CD4-positive, alpha-beta T cell (primary cell): ENCODE results near the gene SAP30L. TPM values are rescaled to one million over a fixed set of nuclear protein-coding genes. Genes with fewer than 3 reads are reported as not detected.

Experiments
- ATAC-seq: fragments of 200-7000 bp; cut with Tn5 transposase; one replicate; pipeline ENCODE4 v1.10.0; 2022; ENCODE audit warnings: mild to moderate bottlenecking; ENCODE audit not compliant: poor library complexity
- CTCF ChIA-PET: fragments of 350-600 bp; sonication (Branson Sonifier 250); formaldehyde crosslinking; loops from one replicate; lab custom pipeline; 2021; ENCODE audit warnings: antibody characterized with exemption, inconsistent platforms; lab: Charles Lee
- POLR2A ChIA-PET: fragments of 350-600 bp; sonication (Branson Sonifier 250); formaldehyde crosslinking; loops from one replicate; lab custom pipeline; 2021; ENCODE audit warnings: antibody characterized with exemption, inconsistent platforms; lab: Charles Lee
- DNase-seq, 14 experiments: peaks; one replicate each; pipeline ENCODE4 v3.0.0-alpha.2; 2013 to 2020; ENCODE audit warnings: mixed read lengths in 2 of 14
- H3K27ac ChIP-seq, 2 donors: one replicate each; pipeline versions ENCODE4 v1.5.1 to v1.7.0; 2013; ENCODE audit warnings: low read length in 2 of 2, low read depth in 1 of 2, mild to moderate bottlenecking in 1 of 2
- H3K27me3 ChIP-seq, 2 experiments: 1 replicate in 1 of 2; 2 replicates in 1 of 2; pipeline versions ENCODE4 v1.6.1 to v1.7.0; 2013; ENCODE audit warnings: low read length in 2 of 2, control low read depth in 1 of 2, mild to moderate bottlenecking in 1 of 2, moderate library complexity in 1 of 2; ENCODE audit not compliant: insufficient read depth in 2 of 2, control insufficient read depth in 1 of 2
- H3K36me3 ChIP-seq: one replicate; pipeline ENCODE4 v1.6.1; 2013; ENCODE audit warnings: low read length, control low read depth; ENCODE audit not compliant: insufficient read depth
- H3K4me1 ChIP-seq: one replicate; pipeline ENCODE4 v1.6.1; 2013; ENCODE audit warnings: low read length, control low read depth; ENCODE audit not compliant: insufficient read depth
- H3K4me3 ChIP-seq: one replicate; pipeline ENCODE4 v1.5.1; 2013; ENCODE audit warnings: mild to moderate bottlenecking, low read length, moderate library complexity
- H3K9me3 ChIP-seq, 2 experiments: 1 replicate in 1 of 2; 2 replicates in 1 of 2; pipeline versions ENCODE4 v1.6.1 to v1.7.0; 2013; ENCODE audit warnings: low read length in 2 of 2, mild to moderate bottlenecking in 2 of 2, control low read depth in 1 of 2, moderate library complexity in 1 of 2; ENCODE audit not compliant: control insufficient read depth in 1 of 2, insufficient read depth in 1 of 2
- H3K27ac Mint-ChIP-seq: one replicate; pipeline ENCODE4 v1.8.0; 2020; ENCODE audit warnings: mixed read lengths
- H3K27me3 Mint-ChIP-seq: one replicate; pipeline ENCODE4 v1.8.0; 2021; ENCODE audit warnings: mixed read lengths
- H3K36me3 Mint-ChIP-seq: one replicate; pipeline ENCODE4 v1.8.0; 2021; ENCODE audit warnings: low read depth, mixed read lengths
- H3K4me1 Mint-ChIP-seq: one replicate; pipeline ENCODE4 v1.8.0; 2021; ENCODE audit warnings: low read depth, mixed read lengths
- H3K4me3 Mint-ChIP-seq: one replicate; pipeline ENCODE4 v1.8.0; 2020; ENCODE audit warnings: mild to moderate bottlenecking, mixed read lengths
- H3K9me3 Mint-ChIP-seq: one replicate; pipeline ENCODE4 v1.8.0; 2020; ENCODE audit warnings: mixed read lengths
- intact Hi-C, 2 experiments: fragments of 100-400 bp; cut with DNase I in 1 of 2; cut with micrococcal nuclease in 1 of 2; formaldehyde crosslinking; loops; one replicate each; pipeline versions ENCODE4 v1.15.1 to v1.9.0; 2023 to 2025; cut with DNase I, micrococcal nuclease
- total RNA-seq, 174 experiments: library from RNA in 2 of 174; stranded (reverse) in 2 of 174; gene quantifications; one replicate each; pipeline ENCODE4 v1.2.3 and lab custom pipeline; 2021 to 2026
- TF ChIP-seq, protein P1 (sequence below): fragments of 200-600 bp; IDR thresholded peaks from one replicate; pipeline ENCODE4 v1.8.0; 2022; ENCODE audit warnings: antibody characterized with exemption, mild to moderate bottlenecking

The SAP30L gene
- total RNA-seq, 2 experiments from 2014 or later: 32.2 to 33.6 TPM

DNA sequence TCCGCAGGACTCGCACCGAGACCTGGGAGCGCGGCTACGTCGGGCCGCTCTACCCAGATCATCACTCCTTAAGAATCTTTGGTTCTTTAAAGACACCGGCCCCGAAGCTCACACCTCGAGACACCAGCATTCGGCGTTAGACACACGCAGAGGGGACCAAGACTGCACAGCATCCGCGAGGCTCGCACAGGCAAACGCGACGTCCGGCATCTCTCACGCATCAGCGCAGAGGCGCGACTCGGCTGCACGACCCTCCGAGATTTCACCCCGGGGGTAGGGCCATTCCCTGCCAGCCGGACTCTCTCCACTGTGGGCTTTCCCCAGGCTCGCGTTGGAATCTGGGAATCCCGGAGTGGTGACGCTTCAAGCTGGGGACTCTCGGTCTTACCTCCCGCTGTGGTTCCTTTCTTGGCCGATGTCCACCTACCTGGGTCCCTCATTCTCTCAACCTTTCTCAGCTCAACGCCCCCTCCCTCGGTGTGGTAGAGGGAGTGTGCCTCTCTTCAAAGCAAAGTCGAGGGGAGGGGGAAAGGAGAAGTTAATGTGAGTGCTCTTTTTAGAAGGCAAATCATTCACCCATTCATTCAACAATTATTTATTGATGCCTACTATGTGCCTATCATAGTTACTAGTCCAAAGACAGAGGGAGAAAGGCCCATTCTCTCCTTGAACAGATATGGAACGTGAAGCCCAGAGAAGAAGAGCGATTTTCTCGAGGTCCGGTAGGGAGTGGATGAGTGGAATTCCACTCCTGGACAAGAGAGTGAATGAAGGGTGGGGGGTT lies 33.6 kb downstream of the SAP30L start:
- Mint-ChIP-seq H3K36me3 (no peaks in the 10 kb centered on the region), H3K27me3 (peaks cover 90% of the 10 kb centered on the region), H3K4me1 (peaks cover 63% of the 10 kb centered on the region), H3K4me3 (no peak overlapping the region), H3K9me3 (no peaks in the 10 kb centered on the region), H3K27ac (no peak overlapping the region)
- Histone ChIP-seq H3K9me3 (peaks cover 0 to 35% of the 10 kb centered on the region in 2 experiments), H3K36me3 (no peaks in the 10 kb centered on the region), H3K27ac (no peak overlapping the region), H3K4me1 (peaks cover 70% of the 10 kb centered on the region), H3K4me3 (no peak overlapping the region), H3K27me3 (peaks cover 90 to 100% of the 10 kb centered on the region in 2 experiments)
- ChIA-PET CTCF (no interaction called here), POLR2A (no interaction called here)
- DNase-seq (no peak), ATAC-seq (no peak)
- TF ChIP-seq, protein P1, sequence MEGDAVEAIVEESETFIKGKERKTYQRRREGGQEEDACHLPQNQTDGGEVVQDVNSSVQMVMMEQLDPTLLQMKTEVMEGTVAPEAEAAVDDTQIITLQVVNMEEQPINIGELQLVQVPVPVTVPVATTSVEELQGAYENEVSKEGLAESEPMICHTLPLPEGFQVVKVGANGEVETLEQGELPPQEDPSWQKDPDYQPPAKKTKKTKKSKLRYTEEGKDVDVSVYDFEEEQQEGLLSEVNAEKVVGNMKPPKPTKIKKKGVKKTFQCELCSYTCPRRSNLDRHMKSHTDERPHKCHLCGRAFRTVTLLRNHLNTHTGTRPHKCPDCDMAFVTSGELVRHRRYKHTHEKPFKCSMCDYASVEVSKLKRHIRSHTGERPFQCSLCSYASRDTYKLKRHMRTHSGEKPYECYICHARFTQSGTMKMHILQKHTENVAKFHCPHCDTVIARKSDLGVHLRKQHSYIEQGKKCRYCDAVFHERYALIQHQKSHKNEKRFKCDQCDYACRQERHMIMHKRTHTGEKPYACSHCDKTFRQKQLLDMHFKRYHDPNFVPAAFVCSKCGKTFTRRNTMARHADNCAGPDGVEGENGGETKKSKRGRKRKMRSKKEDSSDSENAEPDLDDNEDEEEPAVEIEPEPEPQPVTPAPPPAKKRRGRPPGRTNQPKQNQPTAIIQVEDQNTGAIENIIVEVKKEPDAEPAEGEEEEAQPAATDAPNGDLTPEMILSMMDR: no peak
- intact Hi-C loops: loop anchor here in 1 of 2 experiments (10.0 kb wide), 1 partner anchor 165 kb away; no protein-coding TSS in a partner anchor

DNA sequence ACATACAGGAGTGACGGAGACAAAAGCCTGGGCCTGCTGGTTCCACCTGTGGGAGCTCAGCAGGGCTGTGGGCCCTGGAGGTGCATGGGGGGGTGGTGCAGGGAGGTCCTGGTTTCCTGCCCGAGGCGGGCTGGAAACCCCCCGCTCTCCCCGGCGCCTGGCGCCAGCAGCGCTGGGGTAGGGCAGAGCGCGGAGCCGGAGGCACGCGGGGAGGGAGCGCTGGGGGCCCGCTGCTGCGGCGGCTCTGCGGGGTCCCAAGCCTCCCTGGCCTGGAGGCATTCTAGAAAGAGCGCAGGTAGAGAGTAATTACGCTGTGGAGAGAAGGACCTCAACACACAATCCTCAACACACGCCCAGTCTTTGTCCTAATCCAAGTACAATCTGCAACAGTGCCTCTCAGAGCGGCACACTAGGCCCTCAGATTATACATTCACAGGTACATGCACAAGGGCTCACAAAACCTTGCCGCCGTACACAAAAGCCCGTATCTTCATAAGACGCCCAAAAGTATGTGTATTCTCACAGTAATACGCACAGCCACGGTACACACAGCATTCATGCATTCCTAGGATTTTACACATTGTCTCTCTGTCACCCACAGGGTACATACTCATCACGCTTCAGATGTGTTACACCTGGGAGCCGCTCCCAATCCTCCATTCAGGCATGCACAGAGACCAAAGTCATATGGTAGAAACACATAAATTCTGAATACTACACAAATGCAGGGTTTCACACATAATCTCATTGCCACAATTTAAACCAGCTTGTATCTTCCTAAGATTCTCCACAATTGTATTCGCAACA lies 34.4 kb downstream of the SAP30L start:
- H3K36me3 Mint-ChIP-seq: no peaks in the 10 kb centered on the region
- ChIA-PET CTCF (no interaction called here), POLR2A (no interaction called here)
- H3K27ac ChIP-seq: no peak overlapping the region
- TF ChIP-seq, protein P1: no peak
- peaks cover 89 to 100% of the 10 kb centered on the region in 2 experiments for H3K27me3 ChIP-seq
- H3K4me3 ChIP-seq: no peak overlapping the region
- H3K9me3 Mint-ChIP-seq: no peaks in the 10 kb centered on the region
- no peak for ATAC-seq
- intact Hi-C loops: loop anchor here in 1 of 2 experiments (10.0 kb wide), 1 partner anchor 165 kb away; no protein-coding TSS in a partner anchor
- peaks cover 90% of the 10 kb centered on the region for H3K27me3 Mint-ChIP-seq
- H3K4me3 Mint-ChIP-seq: peak overlapping the region; percentile 21
- no peaks in the 10 kb centered on the region for H3K36me3 ChIP-seq
- peaks cover 58% of the 10 kb centered on the region for H3K4me1 Mint-ChIP-seq
- H3K27ac Mint-ChIP-seq: no peak overlapping the region
- H3K9me3 ChIP-seq: peaks cover 0 to 35% of the 10 kb centered on the region in 2 experiments
- peak in 1 of 14 experiments; percentile 31 for DNase-seq
- peaks cover 63% of the 10 kb centered on the region for H3K4me1 ChIP-seq

DNA sequence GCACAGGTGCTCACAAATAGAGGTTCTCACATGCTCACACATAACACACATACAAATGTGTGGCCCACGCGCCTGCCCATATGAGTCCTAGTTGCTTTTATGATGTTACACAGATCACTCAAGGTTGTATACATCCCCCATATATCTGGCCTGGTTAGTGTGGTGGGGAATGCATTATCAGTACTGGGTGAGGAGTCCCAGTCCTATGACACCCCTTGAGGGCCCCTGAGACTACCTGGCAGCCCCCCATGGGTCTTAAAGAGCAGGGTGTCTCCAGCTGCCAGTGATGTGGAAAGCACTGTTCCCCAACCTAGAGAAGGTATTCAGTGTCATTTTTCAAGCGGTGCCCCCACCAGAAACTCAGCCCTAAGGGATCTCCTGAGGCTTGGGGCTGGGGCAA lies 35.0 kb downstream of the SAP30L start:
- Mint-ChIP-seq H3K36me3 (no peaks in the 10 kb centered on the region), H3K4me1 (peaks cover 51% of the 10 kb centered on the region)
- intact Hi-C loops: no loop called here

More for the DNA sequence above, 35.0 kb downstream of the SAP30L start:
- Mint-ChIP-seq H3K27ac (no peak overlapping the region), H3K4me3 (peak overlapping the region; percentile 21), H3K9me3 (no peaks in the 10 kb centered on the region), H3K27me3 (peaks cover 90% of the 10 kb centered on the region)
- CTCF ChIA-PET: no interaction called here
- Histone ChIP-seq H3K9me3 (peaks cover 0 to 29% of the 10 kb centered on the region in 2 experiments), H3K4me1 (peaks cover 56% of the 10 kb centered on the region), H3K27ac (no peak overlapping the region), H3K36me3 (no peaks in the 10 kb centered on the region), H3K27me3 (peaks cover 88 to 100% of the 10 kb centered on the region in 2 experiments), H3K4me3 (no peak overlapping the region)
- no peak for DNase-seq
- ATAC-seq: no peak
- TF ChIP-seq, protein P1: no peak
- POLR2A ChIA-PET: no interaction called here
